Stimulated activated CD8-positive, alpha-beta memory T cell treated with anti-CD3 and anti-CD28 coated beads, Interleukin-4, amount 100 ng/mL, for 4 hours (primary cell): ENCODE results near the gene P2RY4.
"Not testable (repeated sequence)": the region's sequence is repeated elsewhere in the genome, so short reads cannot be mapped to it uniquely, and the experiment has no call there.

ENCODE experiments used
- DNase-seq, 2 donors: peaks; one replicate each; pipeline ENCODE4 v3.0.0-alpha.2; 2020; ENCODE audit warnings: low read depth in 2 of 2, low spot score in 1 of 2

P2RY4 gene

DNA sequence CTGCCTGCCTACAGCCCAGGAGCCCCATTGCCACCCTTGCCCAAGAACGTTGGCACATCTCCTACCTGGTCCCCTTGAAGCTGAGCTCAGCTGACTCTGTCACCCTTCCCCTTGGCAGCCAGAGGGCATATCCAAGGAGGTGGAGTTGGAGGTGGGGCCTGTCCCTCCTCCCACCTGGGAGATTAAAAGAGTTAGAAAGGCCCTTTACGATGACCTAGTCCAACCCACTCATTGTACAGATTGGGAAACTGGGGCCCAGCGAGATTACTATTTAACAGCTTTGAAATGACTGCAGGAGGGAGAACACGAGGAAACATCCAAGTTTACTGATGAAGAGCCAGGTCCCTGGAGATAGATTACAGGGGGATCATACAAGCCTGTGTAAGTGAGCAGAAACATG is at the start of gene P2RY4:
P2RY4 (minus strand) TSS at position 101 of the 400 bp plus-strand sequence. CDS start 580 bp downstream, outside the sequence.
- DNase-seq, result no peak

DNA sequence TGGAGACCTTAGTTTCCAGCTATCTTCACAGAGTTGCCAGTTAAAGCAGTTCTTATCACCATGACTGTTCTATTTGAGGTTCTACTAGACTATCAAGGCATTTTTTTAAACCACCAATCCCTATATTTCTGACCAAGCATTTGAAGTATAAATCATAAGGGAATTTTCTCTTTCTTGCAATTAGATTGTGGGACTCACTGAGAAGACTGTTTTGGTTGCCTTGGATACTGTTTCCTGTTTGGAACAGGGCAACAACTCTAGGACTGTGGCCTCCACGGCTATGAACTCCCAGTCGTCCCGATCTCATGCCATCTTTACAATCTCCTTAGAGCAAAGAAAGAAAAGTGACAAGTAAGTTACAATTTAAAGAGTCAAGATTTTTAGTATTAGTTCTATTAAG is 41.7 kb upstream of the P2RY4 start:
- no peak for DNase-seq

- DNase-seq, result no peak
Observed at GRCh38 chrX:70293621-70294020, 33.6 kb upstream of the P2RY4 start.

GRCh38 chrX:70292788-70293187 is 32.8 kb upstream of the P2RY4 start:
- DNase-seq, result no peak

GRCh38 chrX:70289793-70290770 is 30.1 kb upstream of the P2RY4 start, which contains the start of the genes KIF4A and PDZD11:
KIF4A (plus strand) TSS chrX:70290104; CDS start chrX:70290459, 355 bp downstream.
PDZD11 (minus strand) TSS chrX:70289927; CDS start chrX:70289341, 586 bp downstream.
- peak; percentile 23 to 52 for DNase-seq

GRCh38 chrX:70289168-70289792 is 29.3 kb upstream of the P2RY4 start:
- no peak for DNase-seq

GRCh38 chrX:70281951-70282350 is 21.9 kb upstream of the P2RY4 start, which contains the start of gene RAB41:
RAB41 (plus strand) TSS chrX:70282172; CDS start chrX:70282218, 46 bp downstream.
- DNase-seq, result no peak

DNA sequence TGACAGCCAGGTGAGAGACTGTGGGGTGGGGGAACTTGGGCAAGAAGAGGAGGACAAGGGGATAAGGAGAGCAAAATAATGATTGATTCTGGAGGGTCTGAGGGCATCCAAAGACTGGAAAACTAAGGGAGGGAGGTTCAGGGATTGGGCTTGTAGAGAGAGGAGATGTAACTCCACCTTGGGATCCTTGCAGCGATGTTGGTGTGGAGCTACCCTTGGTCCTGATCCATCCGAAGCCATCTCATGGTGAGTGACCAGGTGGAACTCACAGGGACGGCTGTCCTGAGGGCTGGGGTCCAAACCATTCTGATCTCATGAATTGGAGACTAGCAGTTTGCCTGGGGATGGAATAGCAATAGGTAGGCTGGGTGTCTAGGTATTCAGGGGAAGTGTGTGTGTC is 20.6 kb upstream of the P2RY4 start:
- no peak for DNase-seq

DNA sequence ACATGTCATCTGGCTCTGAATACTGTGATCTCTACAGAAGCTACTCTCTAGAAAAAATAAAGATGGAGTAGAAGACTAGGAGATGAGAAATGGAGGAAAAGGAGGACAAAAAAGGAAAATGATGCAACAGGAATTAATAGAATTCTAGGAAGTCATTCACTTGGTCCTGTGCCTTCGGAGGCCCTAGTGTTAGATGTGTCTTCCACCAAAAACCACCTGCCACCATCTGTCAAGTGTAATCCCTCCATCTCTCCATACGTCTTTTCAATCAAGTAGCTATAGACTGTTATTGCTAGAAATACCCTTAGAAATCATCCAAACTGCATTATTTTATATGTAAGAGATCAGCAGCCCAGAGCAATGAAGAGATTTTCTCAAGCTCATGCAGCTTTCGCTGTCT is 19.1 kb upstream of the P2RY4 start:
- no peak for DNase-seq

- not testable (repeated sequence) for DNase-seq
Observed at GRCh38 chrX:70274029-70274428, 14.0 kb upstream of the P2RY4 start.

GRCh38 chrX:70268034-70268433 is 8.0 kb upstream of the P2RY4 start, which contains the start of gene ARR3:
ARR3 (plus strand) TSS chrX:70268334; CDS start chrX:70269386, 1,052 bp downstream.
- DNase-seq, result no peak

DNA sequence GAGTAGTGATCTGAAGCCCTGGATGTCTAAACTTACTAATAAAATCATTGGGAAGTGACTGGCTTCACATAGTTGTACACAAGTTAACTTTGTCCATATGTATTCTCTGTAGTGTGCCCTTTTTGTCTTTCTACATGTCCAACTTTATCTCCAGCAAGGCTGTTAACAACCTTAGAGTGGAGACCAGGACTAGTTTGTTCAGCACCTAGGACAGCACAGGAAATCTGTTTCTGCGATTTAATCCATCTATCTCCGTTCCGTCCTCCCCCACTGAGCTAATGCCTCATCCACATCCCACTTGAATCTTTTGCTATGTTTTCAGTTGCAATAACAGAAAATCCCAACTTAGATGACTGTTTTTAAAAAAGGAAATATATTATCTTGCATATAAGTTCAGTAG is 4.8 kb upstream of the P2RY4 start:
- DNase-seq, result no peak

GRCh38 chrX:70262952-70263567 is 3.1 kb upstream of the P2RY4 start:
- DNase-seq, result no peak

DNA sequence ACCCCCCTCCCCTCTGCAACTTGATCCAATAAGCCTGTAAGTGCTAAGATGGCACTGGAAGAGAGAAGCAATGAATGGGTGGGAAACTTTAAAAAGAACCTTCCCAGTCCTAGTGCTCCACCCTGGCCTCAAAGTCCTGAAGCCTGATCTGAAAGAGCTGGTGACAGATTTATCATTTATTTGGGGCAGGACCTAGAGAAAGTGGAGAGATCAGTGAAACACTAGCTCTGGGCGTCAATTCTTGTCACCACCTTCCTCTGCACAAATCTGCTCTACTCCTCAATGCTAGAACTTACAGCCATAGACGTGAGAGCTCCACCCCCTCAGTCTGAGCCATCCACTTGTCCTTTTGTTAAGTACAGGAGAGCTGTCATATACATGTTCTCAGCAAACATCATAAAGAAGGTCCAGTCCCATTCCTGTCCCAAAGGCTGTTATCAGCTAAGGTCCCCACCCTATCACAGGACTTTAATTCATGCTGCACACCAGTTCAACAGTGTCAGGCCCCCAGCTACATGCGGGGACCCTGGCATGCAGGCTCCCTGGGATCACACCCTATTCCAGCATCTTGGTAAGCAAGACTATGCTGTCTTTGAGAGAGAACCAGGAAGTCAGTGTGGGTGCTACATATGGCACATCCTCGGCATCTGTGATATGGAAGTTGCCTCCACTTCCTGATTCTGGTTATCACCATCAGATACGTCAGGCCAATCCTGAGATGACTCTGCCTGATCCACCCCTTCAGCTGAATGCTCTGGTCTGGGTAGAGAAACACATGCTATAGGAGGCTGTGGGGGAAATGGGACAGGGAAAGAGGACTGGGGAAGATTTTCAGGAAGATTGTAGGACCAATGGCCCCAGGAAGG is 2.3 kb downstream of the P2RY4 start:
- no peak for DNase-seq

DNA sequence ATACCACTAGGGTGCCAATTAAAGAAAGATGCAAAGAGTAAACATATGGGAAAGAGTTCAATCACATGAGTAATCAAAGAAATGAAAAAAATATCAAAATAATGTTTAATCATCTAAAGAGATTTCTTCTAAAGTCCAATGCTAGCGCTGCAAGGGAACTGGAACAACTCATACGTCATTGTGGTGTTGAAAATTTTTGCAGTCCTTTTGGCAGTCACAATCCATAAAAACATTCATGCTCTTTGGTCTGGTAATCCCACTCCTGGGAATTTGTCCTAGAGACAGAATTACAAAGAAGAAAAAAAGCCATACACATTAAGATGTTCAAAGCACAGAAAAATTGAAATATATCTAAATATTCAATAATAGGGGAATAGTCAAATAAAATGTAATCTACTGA is 4.6 kb downstream of the P2RY4 start:
- no peak for DNase-seq

DNA sequence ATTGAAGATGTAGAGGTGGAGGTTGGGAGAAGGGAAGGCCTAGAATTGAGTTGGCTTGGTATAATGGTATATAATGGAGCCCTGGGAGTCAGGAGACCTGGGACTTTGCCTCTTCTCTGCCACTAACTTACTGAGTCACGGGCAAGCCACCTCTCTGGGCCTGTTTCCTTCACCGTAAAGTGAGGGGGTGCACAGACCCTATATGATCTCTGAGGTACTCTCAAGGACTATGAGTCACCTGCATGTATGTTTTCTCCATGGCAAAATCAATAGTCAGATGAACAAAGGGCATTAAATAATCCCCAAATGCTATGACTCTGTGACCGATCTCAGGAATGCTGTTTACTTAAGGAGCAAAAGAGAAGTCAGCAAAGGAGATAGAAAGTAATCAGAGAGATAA is 5.1 kb downstream of the P2RY4 start:
- DNase-seq, result no peak

GRCh38 chrX:70254063-70254400 is 6.0 kb downstream of the P2RY4 start:
- no peak for DNase-seq

DNA sequence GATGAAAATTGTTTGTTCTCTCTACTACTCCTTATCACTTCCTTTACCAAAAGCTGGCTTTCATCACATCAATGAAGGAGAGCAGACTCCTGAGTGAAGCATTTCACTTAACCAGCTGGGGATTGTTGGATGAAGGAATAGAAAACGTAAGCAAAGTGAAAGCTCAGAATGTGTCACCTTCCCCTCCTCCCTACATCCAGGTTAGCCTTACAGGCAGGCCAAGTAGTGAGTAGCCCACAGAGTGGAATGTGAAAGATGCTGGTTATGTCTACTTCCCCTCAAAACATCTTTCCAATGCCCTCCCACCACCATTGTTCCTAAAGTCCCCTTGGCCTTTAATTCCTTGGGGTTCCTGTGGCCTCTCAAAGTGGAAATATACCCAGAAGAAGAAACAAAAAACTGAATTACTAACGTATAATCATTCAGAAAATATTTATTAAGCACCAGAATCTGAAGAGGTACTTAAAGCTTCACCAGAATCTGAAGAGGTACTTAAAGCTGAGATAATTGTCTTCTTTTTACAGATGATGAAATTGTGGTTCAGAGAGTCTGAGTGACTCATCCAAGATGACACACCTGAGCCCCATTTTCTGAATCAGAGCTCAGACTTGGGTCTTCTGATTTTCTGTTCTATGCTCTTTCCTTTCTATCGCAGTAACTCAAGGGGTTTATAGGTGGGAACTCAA is 6.5 kb downstream of the P2RY4 start:
- no peak for DNase-seq

DNA sequence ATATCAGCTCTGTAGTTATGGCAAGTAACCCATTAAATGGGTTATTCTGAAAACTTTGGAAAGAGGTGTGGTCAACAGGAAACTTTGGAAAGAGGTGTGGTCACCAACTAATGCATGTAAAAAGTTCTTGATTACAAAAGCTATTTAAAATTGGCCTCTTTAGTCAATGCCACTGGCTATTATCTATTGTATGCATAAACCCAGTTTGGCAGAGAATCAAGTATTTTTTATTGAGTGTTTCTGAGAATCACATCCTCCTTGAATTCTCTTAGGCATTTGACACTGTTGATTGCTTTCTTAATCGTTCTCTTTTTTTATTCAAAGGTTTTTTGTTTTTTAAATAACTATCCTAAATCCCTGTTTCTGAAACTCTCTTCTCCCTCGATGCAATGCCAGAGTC is 7.5 kb downstream of the P2RY4 start:
- no peak for DNase-seq

DNA sequence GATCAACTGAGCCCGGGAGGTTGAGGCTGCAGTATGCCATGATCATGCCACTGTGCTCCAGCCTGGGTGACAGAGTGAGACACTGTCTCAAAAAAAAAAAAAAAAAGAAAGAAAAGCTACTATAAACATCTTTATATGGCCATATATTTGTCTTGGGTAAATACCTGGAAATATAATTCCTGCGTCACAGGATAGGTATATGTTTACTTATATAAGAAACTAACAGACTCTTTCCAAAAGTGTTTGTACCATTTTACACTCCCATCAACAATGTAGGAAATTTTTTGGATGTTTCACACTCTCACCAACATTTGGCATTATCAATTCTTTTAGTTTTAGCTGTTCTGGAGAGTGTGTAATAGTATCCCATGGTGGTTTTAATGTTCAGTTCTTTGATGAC is 12.8 kb downstream of the P2RY4 start:
- DNase-seq, result no peak
